Ammon's horn (tissue), 1 donor: ENCODE data around the gene TBC1D22A.
"Not testable (repeated sequence)": the region's sequence is repeated elsewhere in the genome, so short reads cannot be mapped to it uniquely, and the experiment has no call there.

ENCODE experiments used
- DNase-seq: peaks from one replicate; pipeline ENCODE4 v3.0.0-alpha.2; 2016; ENCODE audit warnings: low spot score

TBC1D22A gene

GRCh38 chr22:46774253-46774979, 12.0 kb downstream of the TBC1D22A start:
- DNase-seq = peak; percentile 69

- no peak for DNase-seq
These were observed 12.8 kb downstream of the TBC1D22A start for GRCh38 chr22:46774980-46775849.

- no peak for DNase-seq
These were observed 13.7 kb downstream of the TBC1D22A start for GRCh38 chr22:46775850-46776826.

GRCh38 chr22:46776876-46777608, 14.6 kb downstream of the TBC1D22A start:
- DNase-seq = no peak

GRCh38 chr22:46777609-46777970, 15.1 kb downstream of the TBC1D22A start:
- peak; percentile 80 for DNase-seq

- DNase-seq = no peak
These were observed 16.6 kb downstream of the TBC1D22A start for GRCh38 chr22:46779023-46779422.

- no peak for DNase-seq
These were observed 17.2 kb downstream of the TBC1D22A start for GRCh38 chr22:46779651-46780050.

GRCh38 chr22:46780453-46780852, 18.0 kb downstream of the TBC1D22A start:
- DNase-seq = no peak

- DNase-seq = no peak
These were observed 18.8 kb downstream of the TBC1D22A start for GRCh38 chr22:46781291-46781690.

GRCh38 chr22:46782200-46782599, 19.8 kb downstream of the TBC1D22A start:
- not testable (repeated sequence) for DNase-seq

GRCh38 chr22:46783721-46784120, 21.3 kb downstream of the TBC1D22A start:
- DNase-seq = no peak

GRCh38 chr22:46788441-46789172, 26.2 kb downstream of the TBC1D22A start:
- DNase-seq = no peak

GRCh38 chr22:46789992-46790391, 27.5 kb downstream of the TBC1D22A start:
- DNase-seq = no peak

- DNase-seq = peak; percentile 73
These were observed 28.8 kb downstream of the TBC1D22A start for GRCh38 chr22:46791201-46791731.

GRCh38 chr22:46792061-46792796, 29.8 kb downstream of the TBC1D22A start:
- DNase-seq = no peak

- no peak for DNase-seq
These were observed 30.4 kb downstream of the TBC1D22A start for GRCh38 chr22:46792841-46793261.

GRCh38 chr22:46793497-46793896, 31.0 kb downstream of the TBC1D22A start:
- DNase-seq = no peak

GRCh38 chr22:46794067-46794466, 31.6 kb downstream of the TBC1D22A start:
- no peak for DNase-seq

- no peak for DNase-seq
These were observed 32.0 kb downstream of the TBC1D22A start for GRCh38 chr22:46794491-46794890.

- no peak for DNase-seq
These were observed 32.7 kb downstream of the TBC1D22A start for GRCh38 chr22:46795140-46795539.
